K562 (cell line): ENCODE measurements around the gene GPN1. TPM values are rescaled to one million over a fixed set of nuclear protein-coding genes. Genes with fewer than 3 reads are reported as not detected.
A peak's percentile ranks its signal among the peaks of the same experiment; 100 is the strongest.

ENCODE experiments used
- CC2D1A ChIP-seq: fragments of 450-650 bp; IDR thresholded peaks from 2 replicates; pipeline ENCODE4 v1.6.1; 2017; ENCODE audit warnings: mild to moderate bottlenecking
- ESRRA ChIP-seq: fragments of 450-650 bp; IDR thresholded peaks from 2 replicates; pipeline ENCODE4 v1.6.1; 2014; ENCODE audit warnings: low read depth, mild to moderate bottlenecking, moderate library complexity, borderline replicate concordance
- KAT8 ChIP-seq: fragments of 450-650 bp; IDR thresholded peaks from 2 replicates; pipeline ENCODE4 v1.6.1; 2016; ENCODE audit warnings: low read depth, mild to moderate bottlenecking
- MCM2 ChIP-seq: fragments of 450-650 bp; IDR thresholded peaks from 2 replicates; pipeline ENCODE4 v1.6.1; 2017; ENCODE audit warnings: low read depth, mild to moderate bottlenecking
- MECOM ChIP-seq: fragments of 250-450 bp; sonication (Bioruptor Pico); IDR thresholded peaks from 2 replicates; pipeline ENCODE4 v1.8.0; 2022; ENCODE audit warnings: inconsistent platforms
- PRDM10 ChIP-seq: fragments of 450-650 bp; IDR thresholded peaks from 2 replicates; pipeline ENCODE4 v1.6.1; 2018; ENCODE audit not compliant: partially characterized antibody
- ZNF175 ChIP-seq: fragments of 200-800 bp; sonication (Bioruptor generic); IDR thresholded peaks from 2 replicates; pipeline ENCODE4 v1.6.1; 2016; ENCODE audit warnings: low read depth, mild to moderate bottlenecking, missing genetic modification characterization, missing compliant biosample characterization
- ZNF384 ChIP-seq: IDR thresholded peaks from 2 replicates; pipeline ENCODE4 v1.6.1; 2012; ENCODE audit warnings: low read depth, low read length, improper control_type of control experiment
- polyA plus RNA-seq, 8 experiments: library from polyadenylated mRNA; depleted of rRNA in 4 of 8; stranded (reverse) in 5 of 8; unstranded in 3 of 8; fragments of >200 nt; fragmentation: Nextera tagmentation in 2 of 8; fragmentation: Illumina TruSeq in 1 of 8; extraction: Ambion mirVana in 2 of 8; extraction: Trizol in 1 of 8; gene quantifications; 2 replicates each; pipeline versions ENCODE4 v1.2.1 to v1.2.3, GENCODE V29; 2011 to 2014; ENCODE audit warnings: inconsistent platforms in 1 of 8, missing spikeins in 1 of 8
- total RNA-seq, 7 experiments: library from RNA; depleted of rRNA in 6 of 7; stranded (reverse); fragments of >200 nt in 6 of 7; fragmentation: Illumina TruSeq in 2 of 7; extraction: Trizol in 2 of 7; gene quantifications; 2 replicates each; pipeline versions ENCODE4 v1.2.1 to v1.2.3, GENCODE V29; 2011 to 2021; ENCODE audit warnings: low replicate concordance in 1 of 7
- TF ChIP-seq, protein P1 (sequence below), 2 experiments: fragments of 450-650 bp; IDR thresholded peaks; 2 replicates each; pipeline ENCODE4 v1.6.1; 2016
- TF ChIP-seq, protein P2 (sequence below), 2 experiments: IDR thresholded peaks; 2 replicates each; pipeline ENCODE4 v1.6.1; 2012; ENCODE audit warnings: improper control_type of control experiment in 2 of 2, low read depth in 2 of 2, low read length in 2 of 2, borderline replicate concordance in 1 of 2
- TF ChIP-seq, protein P3 (sequence below): sonication (generic); formaldehyde crosslinking; IDR thresholded peaks from 2 replicates; pipeline ENCODE4 v1.8.1; 2023; ENCODE audit warnings: mild to moderate bottlenecking, missing genetic modification reagents

Gene GPN1
- total and polyA plus RNA-seq, 9 of the 15 experiments (the other 6 are each of a cell fraction or from before 2014, with no cell fraction given), result 23.4 to 171 (median 48.2) TPM

- TF ChIP-seq CC2D1A (peak; percentile 75; the same call in 1 of the 2 replicates), KAT8 (no peak), ESRRA (no peak), PRDM10 (no peak), MECOM (CRISPR knock-in tag) (no peak), MCM2 (no peak), ZNF175 (CRISPR knock-in tag) (no peak), ZNF384 (no peak)
- TF ChIP-seq, protein P1, sequence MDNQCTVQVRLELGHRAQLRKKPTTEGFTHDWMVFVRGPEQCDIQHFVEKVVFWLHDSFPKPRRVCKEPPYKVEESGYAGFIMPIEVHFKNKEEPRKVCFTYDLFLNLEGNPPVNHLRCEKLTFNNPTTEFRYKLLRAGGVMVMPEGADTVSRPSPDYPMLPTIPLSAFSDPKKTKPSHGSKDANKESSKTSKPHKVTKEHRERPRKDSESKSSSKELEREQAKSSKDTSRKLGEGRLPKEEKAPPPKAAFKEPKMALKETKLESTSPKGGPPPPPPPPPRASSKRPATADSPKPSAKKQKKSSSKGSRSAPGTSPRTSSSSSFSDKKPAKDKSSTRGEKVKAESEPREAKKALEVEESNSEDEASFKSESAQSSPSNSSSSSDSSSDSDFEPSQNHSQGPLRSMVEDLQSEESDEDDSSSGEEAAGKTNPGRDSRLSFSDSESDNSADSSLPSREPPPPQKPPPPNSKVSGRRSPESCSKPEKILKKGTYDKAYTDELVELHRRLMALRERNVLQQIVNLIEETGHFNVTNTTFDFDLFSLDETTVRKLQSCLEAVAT (IDR thresholded peaks at IDR 0.05), result peak in 1 of 2 experiments; percentile 97; a peak in 2 of 4 replicates
- TF ChIP-seq, protein P2, sequence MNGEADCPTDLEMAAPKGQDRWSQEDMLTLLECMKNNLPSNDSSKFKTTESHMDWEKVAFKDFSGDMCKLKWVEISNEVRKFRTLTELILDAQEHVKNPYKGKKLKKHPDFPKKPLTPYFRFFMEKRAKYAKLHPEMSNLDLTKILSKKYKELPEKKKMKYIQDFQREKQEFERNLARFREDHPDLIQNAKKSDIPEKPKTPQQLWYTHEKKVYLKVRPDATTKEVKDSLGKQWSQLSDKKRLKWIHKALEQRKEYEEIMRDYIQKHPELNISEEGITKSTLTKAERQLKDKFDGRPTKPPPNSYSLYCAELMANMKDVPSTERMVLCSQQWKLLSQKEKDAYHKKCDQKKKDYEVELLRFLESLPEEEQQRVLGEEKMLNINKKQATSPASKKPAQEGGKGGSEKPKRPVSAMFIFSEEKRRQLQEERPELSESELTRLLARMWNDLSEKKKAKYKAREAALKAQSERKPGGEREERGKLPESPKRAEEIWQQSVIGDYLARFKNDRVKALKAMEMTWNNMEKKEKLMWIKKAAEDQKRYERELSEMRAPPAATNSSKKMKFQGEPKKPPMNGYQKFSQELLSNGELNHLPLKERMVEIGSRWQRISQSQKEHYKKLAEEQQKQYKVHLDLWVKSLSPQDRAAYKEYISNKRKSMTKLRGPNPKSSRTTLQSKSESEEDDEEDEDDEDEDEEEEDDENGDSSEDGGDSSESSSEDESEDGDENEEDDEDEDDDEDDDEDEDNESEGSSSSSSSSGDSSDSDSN (IDR thresholded peaks at IDR 0.05; ENCODE audit: borderline replicate concordance in 1 of 2, low read depth in 2 of 2, low read length in 2 of 2), result no peak
- TF ChIP-seq, protein P3, sequence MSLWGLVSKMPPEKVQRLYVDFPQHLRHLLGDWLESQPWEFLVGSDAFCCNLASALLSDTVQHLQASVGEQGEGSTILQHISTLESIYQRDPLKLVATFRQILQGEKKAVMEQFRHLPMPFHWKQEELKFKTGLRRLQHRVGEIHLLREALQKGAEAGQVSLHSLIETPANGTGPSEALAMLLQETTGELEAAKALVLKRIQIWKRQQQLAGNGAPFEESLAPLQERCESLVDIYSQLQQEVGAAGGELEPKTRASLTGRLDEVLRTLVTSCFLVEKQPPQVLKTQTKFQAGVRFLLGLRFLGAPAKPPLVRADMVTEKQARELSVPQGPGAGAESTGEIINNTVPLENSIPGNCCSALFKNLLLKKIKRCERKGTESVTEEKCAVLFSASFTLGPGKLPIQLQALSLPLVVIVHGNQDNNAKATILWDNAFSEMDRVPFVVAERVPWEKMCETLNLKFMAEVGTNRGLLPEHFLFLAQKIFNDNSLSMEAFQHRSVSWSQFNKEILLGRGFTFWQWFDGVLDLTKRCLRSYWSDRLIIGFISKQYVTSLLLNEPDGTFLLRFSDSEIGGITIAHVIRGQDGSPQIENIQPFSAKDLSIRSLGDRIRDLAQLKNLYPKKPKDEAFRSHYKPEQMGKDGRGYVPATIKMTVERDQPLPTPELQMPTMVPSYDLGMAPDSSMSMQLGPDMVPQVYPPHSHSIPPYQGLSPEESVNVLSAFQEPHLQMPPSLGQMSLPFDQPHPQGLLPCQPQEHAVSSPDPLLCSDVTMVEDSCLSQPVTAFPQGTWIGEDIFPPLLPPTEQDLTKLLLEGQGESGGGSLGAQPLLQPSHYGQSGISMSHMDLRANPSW (CRISPR knock-in tag), result no peak
Measured at GRCh38 chr2:27683390-27684071, 54.7 kb downstream of the GPN1 start (continued).
